ENCODE results near the gene RABEPK.
"Not testable (repeated sequence)": the region's sequence is repeated elsewhere in the genome, so short reads cannot be mapped to it uniquely, and the experiment has no call there.

DNA sequence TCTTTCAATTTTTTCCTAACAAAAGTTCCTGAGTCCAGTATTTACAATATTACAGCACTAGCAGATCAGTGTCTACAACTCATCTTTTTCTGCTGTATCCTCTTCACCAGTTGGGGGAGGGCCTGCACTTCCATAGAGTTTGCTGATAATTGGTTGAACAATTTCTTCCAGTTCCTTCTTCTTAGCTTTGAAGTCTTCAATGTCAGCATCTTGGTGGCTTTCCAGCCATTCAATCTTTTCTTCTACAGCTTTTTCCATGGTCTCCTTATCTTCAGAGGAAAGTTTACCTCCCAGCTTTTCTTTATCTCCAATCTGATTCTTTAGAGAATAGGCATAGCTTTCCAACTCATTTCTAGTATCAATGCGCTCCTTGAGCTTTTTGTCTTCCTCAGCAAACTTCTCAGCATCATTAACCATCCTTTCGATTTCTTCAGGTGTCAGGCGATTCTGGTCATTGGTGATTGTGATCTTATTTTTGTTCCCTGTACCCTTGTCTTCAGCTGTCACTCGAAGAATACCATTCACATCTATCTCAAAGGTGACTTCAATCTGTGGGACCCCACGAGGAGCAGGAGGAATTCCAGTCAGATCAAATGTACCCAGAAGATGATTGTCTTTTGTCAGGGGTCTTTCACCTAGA is 36.3 kb downstream of the RABEPK start:
- TF ChIP-seq, protein P1, sequence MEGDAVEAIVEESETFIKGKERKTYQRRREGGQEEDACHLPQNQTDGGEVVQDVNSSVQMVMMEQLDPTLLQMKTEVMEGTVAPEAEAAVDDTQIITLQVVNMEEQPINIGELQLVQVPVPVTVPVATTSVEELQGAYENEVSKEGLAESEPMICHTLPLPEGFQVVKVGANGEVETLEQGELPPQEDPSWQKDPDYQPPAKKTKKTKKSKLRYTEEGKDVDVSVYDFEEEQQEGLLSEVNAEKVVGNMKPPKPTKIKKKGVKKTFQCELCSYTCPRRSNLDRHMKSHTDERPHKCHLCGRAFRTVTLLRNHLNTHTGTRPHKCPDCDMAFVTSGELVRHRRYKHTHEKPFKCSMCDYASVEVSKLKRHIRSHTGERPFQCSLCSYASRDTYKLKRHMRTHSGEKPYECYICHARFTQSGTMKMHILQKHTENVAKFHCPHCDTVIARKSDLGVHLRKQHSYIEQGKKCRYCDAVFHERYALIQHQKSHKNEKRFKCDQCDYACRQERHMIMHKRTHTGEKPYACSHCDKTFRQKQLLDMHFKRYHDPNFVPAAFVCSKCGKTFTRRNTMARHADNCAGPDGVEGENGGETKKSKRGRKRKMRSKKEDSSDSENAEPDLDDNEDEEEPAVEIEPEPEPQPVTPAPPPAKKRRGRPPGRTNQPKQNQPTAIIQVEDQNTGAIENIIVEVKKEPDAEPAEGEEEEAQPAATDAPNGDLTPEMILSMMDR (IDR thresholded peaks at IDR 0.05 in 4 of 5, conservative IDR thresholded peaks at IDR 0.05 in 1 of 5): not testable (repeated sequence)
- TF ChIP-seq POLR2A (IDR thresholded peaks at IDR 0.05): not testable (repeated sequence)

All from gastrocnemius medialis (tissue), 4 donors.